Activated B cell treated with CpG ODN at 0.5 μM for 24 hours (primary cell): Measurements from ENCODE around the gene SLC18A3. TPM values are rescaled to one million over a fixed set of nuclear protein-coding genes. Genes with fewer than 3 reads are reported as not detected.

Source experiments
- ATAC-seq: fragments of 200-7000 bp; cut with Tn5 transposase; one replicate; pipeline ENCODE4 v1.10.0; 2021; ENCODE audit warnings: low read depth, mild to moderate bottlenecking, moderate library complexity
- CTCF ChIA-PET: fragments of 350-600 bp; sonication (Branson Sonifier 250); formaldehyde crosslinking; loops from one replicate; lab custom pipeline; 2021; ENCODE audit warnings: antibody characterized with exemption; lab: Charles Lee
- POLR2A ChIA-PET: fragments of 350-600 bp; sonication (Branson Sonifier 250); formaldehyde crosslinking; loops from one replicate; lab custom pipeline; 2021; ENCODE audit warnings: antibody characterized with exemption; lab: Charles Lee
- DNase-seq: peaks from one replicate; pipeline ENCODE4 v3.0.0; 2022
- H3K27ac Mint-ChIP-seq: one replicate; pipeline ENCODE4 v1.8.0; 2020; ENCODE audit warnings: mixed read lengths
- H3K27me3 Mint-ChIP-seq: one replicate; pipeline ENCODE4 v1.8.0; 2021; ENCODE audit warnings: mixed read lengths
- H3K36me3 Mint-ChIP-seq: one replicate; pipeline ENCODE4 v1.8.0; 2021; ENCODE audit warnings: low read depth, mixed read lengths
- H3K4me1 Mint-ChIP-seq: one replicate; pipeline ENCODE4 v1.8.0; 2021; ENCODE audit warnings: mixed read lengths
- H3K4me3 Mint-ChIP-seq: one replicate; pipeline ENCODE4 v1.8.0; 2020; ENCODE audit warnings: mild to moderate bottlenecking, mixed read lengths
- H3K9me3 Mint-ChIP-seq: one replicate; pipeline ENCODE4 v1.8.0; 2020; ENCODE audit warnings: mixed read lengths
- intact Hi-C: fragments of 100-400 bp; cut with micrococcal nuclease; formaldehyde crosslinking; loops from one replicate; pipeline ENCODE4 v1.15.1; 2024
- total RNA-seq: library from RNA; stranded (reverse); gene quantifications from 2 replicates; pipeline ENCODE4 v1.2.3, GENCODE V29; 2022
- TF ChIP-seq, protein P1 (sequence below): fragments of 200-600 bp; IDR thresholded peaks from one replicate; pipeline ENCODE4 v1.8.0; 2022; ENCODE audit warnings: antibody characterized with exemption, mild to moderate bottlenecking

Gene SLC18A3
- total RNA-seq, 1 donor from 2014 or later: not detected

DNA sequence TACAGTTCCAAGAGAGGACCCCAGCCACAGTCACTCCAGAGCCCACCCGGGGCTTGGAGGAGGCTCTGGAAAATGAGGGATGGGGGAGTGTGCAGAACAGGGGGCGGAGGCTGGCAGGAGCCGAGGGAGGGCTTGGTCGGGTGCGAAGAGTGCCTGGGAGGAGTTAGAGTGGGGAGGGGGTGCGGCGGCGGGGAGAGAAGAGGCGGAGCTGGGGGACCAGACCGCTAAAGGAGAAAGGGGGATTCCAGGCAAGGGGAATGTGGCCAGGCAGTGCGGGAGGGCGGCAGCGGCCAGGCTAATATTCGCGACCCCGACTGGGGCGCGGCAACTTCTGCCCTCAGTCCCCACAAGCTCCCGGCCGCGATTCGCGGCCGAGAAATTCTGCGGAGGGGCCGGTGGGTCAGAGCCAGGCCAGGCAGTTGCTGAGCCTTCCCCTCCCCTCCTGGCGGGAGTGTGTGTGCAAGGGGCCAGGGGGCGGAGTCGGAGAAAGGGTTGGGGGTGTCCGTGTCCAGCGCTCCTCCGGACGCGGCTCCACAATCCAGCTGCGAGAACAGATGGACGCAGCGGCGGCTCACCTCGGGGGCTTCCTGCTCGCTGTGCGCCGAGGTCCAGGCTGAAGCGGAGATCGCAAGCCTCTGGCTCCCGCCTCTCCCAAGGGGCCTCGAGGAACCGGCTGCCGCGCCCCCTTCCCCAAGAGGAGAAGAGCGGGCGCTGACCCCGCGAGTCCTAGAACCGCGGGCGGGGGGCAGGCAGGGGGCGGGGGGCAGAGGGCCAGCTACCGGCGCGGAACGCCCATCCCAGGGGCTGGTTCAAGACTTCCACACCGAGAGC lies 612 bp upstream of the SLC18A3 start:
- Mint-ChIP-seq H3K27ac (no peak overlapping the region), H3K36me3 (no peaks in the 10 kb centered on the region), H3K4me1 (peaks cover 17% of the 10 kb centered on the region), H3K9me3 (no peaks in the 10 kb centered on the region), H3K4me3 (no peak overlapping the region), H3K27me3 (peaks cover 74% of the 10 kb centered on the region)
- intact Hi-C loops: loop anchor here (5.0 kb wide), 2 partner anchors 153 to 212 kb away; partner anchors contain the start of genes DRGX and OGDHL
- DNase-seq (no peak), ATAC-seq (no peak)
- TF ChIP-seq, protein P1, sequence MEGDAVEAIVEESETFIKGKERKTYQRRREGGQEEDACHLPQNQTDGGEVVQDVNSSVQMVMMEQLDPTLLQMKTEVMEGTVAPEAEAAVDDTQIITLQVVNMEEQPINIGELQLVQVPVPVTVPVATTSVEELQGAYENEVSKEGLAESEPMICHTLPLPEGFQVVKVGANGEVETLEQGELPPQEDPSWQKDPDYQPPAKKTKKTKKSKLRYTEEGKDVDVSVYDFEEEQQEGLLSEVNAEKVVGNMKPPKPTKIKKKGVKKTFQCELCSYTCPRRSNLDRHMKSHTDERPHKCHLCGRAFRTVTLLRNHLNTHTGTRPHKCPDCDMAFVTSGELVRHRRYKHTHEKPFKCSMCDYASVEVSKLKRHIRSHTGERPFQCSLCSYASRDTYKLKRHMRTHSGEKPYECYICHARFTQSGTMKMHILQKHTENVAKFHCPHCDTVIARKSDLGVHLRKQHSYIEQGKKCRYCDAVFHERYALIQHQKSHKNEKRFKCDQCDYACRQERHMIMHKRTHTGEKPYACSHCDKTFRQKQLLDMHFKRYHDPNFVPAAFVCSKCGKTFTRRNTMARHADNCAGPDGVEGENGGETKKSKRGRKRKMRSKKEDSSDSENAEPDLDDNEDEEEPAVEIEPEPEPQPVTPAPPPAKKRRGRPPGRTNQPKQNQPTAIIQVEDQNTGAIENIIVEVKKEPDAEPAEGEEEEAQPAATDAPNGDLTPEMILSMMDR: no peak
- CTCF ChIA-PET: no interaction called here
- POLR2A ChIA-PET: no interaction called here

DNA sequence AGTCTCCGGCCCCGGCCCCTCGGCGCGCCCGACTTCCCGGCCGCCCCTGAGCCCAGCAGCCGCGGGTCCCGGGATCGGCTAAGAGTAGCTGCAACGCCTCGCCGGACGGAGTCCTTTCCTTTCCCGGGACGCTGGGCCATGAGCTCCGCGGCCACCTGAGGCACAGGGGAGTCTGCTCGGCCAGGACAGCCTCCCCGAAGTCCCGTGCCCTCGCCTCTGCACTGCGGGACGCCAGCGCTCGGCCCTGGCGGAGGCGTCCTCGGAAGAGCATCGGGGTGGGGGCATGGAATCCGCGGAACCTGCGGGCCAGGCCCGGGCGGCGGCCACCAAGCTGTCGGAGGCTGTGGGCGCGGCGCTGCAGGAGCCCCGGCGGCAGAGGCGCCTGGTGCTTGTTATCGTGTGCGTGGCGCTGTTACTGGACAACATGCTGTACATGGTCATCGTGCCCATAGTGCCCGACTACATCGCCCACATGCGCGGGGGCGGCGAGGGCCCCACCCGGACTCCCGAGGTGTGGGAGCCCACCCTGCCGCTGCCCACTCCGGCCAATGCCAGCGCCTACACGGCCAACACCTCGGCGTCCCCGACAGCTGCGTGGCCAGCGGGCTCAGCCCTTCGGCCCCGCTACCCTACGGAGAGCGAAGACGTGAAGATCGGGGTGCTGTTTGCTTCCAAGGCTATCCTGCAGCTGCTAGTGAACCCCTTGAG lies 502 bp downstream of the SLC18A3 start:
- ChIA-PET POLR2A (no interaction called here), CTCF (no interaction called here)
- peaks cover 21% of the 10 kb centered on the region for H3K4me1 Mint-ChIP-seq
- H3K27me3 Mint-ChIP-seq: peaks cover 76% of the 10 kb centered on the region
- no peaks in the 10 kb centered on the region for H3K9me3 Mint-ChIP-seq
- ATAC-seq: no peak
- intact Hi-C loops: no loop called here
- DNase-seq: no peak
- H3K4me3 Mint-ChIP-seq: no peak overlapping the region
- H3K36me3 Mint-ChIP-seq: no peaks in the 10 kb centered on the region
- TF ChIP-seq, protein P1: no peak
- H3K27ac Mint-ChIP-seq: no peak overlapping the region

DNA sequence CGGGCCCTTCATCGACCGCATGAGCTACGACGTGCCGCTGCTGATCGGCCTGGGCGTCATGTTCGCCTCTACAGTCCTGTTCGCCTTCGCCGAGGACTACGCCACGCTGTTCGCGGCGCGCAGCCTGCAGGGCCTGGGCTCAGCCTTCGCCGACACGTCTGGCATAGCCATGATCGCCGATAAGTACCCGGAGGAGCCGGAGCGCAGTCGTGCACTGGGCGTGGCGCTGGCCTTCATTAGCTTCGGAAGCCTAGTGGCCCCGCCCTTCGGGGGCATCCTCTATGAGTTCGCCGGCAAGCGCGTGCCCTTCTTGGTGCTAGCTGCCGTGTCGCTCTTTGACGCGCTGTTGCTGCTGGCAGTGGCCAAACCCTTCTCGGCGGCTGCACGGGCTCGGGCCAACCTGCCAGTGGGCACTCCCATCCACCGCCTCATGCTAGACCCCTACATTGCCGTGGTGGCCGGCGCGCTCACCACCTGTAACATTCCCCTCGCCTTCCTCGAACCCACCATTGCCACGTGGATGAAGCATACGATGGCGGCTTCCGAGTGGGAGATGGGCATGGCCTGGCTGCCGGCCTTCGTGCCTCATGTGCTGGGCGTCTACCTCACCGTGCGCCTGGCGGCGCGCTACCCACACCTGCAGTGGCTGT lies 1.2 kb downstream of the SLC18A3 start:
- H3K27ac Mint-ChIP-seq: no peak overlapping the region
- H3K27me3 Mint-ChIP-seq: peaks cover 78% of the 10 kb centered on the region
- CTCF ChIA-PET: no interaction called here

DNA sequence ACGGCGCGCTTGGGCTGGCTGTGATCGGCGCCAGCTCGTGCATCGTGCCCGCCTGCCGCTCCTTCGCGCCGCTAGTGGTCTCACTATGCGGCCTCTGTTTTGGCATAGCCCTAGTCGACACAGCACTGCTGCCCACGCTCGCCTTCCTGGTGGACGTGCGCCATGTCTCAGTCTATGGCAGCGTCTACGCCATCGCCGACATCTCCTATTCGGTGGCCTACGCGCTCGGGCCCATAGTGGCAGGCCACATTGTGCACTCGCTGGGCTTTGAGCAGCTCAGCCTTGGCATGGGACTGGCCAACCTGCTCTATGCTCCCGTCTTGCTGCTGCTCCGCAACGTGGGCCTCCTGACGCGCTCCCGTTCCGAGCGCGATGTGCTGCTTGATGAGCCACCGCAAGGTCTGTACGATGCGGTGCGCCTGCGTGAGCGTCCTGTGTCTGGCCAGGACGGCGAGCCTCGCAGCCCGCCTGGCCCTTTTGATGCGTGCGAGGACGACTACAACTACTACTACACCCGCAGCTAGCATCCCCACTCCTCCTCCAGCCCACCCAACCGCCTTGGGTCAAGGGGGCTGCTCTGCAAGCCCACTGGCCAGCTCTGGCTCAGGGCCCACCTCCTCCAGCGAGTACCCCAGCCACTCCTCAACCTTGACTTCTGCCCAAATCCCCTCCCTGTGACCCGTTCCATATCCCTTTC lies 1.9 kb downstream of the SLC18A3 start:
- ATAC-seq: no peak
- intact Hi-C loops: no loop called here
- Mint-ChIP-seq H3K9me3 (no peaks in the 10 kb centered on the region), H3K4me3 (no peak overlapping the region), H3K27me3 (peaks cover 79% of the 10 kb centered on the region), H3K4me1 (peaks cover 17% of the 10 kb centered on the region), H3K27ac (no peak overlapping the region), H3K36me3 (no peaks in the 10 kb centered on the region)
- ChIA-PET CTCF (no interaction called here), POLR2A (no interaction called here)
- DNase-seq: no peak
- TF ChIP-seq, protein P1: no peak

More for the DNA sequence above, 1.2 kb downstream of the SLC18A3 start:
- intact Hi-C loops: no loop called here
- POLR2A ChIA-PET: no interaction called here
- Mint-ChIP-seq H3K9me3 (no peaks in the 10 kb centered on the region), H3K4me1 (peaks cover 21% of the 10 kb centered on the region), H3K36me3 (no peaks in the 10 kb centered on the region), H3K4me3 (no peak overlapping the region)
- TF ChIP-seq, protein P1: no peak
- ATAC-seq (no peak), DNase-seq (no peak)
